Endothelial cell of umbilical vein (primary cell): ENCODE results near the gene ARMC8. TPM values are rescaled to one million over a fixed set of nuclear protein-coding genes. Genes with fewer than 3 reads are reported as not detected.

Source experiments
- BruUV-seq: library from RNA; stranded (reverse); fragments of 400-500 nt; replicated peaks from 2 replicates; lab custom pipeline; 2021; lab: Mats Ljungman, UMichigan
- CTCF ChIA-PET: fragments of 300-600, 350-600 bp; sonication (Branson Sonifier 250); formaldehyde crosslinking; loops from one replicate; lab custom pipeline; 2021; ENCODE audit warnings: antibody characterized with exemption, inconsistent platforms; lab: Charles Lee
- POLR2A ChIA-PET: fragments of 300-600, 350-600 bp; sonication (Branson Sonifier 250); formaldehyde crosslinking; loops from one replicate; lab custom pipeline; 2021; ENCODE audit warnings: antibody characterized with exemption, inconsistent platforms; lab: Charles Lee
- DNase-seq: peaks from one replicate; pipeline ENCODE4 v3.0.0-alpha.2; 2011; ENCODE audit warnings: low read depth, low spot score
- FAIRE-seq: peaks from 2 replicates; lab custom pipeline; 2011; peaks lifted over from hg19 to GRCh38; lab: Jason Lieb, UNC
- H2AFZ ChIP-seq: 2 replicates; pipeline ENCODE4 v1.6.0; 2012; ENCODE audit warnings: low read depth, low read length, control low read depth, inconsistent platforms
- H3K27ac ChIP-seq: 2 replicates; pipeline ENCODE4 v1.5.1; 2011; ENCODE audit warnings: low read depth, mild to moderate bottlenecking, control low read depth, low read length, moderate library complexity; ENCODE audit not compliant: insufficient read depth
- H3K27me3 ChIP-seq, 2 experiments: 2 replicates each; pipeline versions ENCODE4 v1.6.0 to v1.6.1; 2011; ENCODE audit warnings: low read length in 2 of 2, mixed read lengths in 1 of 2; ENCODE audit not compliant: control insufficient read depth in 2 of 2, insufficient read depth in 2 of 2
- H3K36me3 ChIP-seq, 2 experiments: 2 replicates in 1 of 2; 3 replicates in 1 of 2; pipeline ENCODE4 v1.5.1; 2011; ENCODE audit warnings: low read length in 2 of 2, mild to moderate bottlenecking in 1 of 2, moderate library complexity in 1 of 2; ENCODE audit not compliant: control insufficient read depth in 2 of 2, insufficient read depth in 2 of 2; ENCODE audit errors: extremely low read depth in 1 of 2
- H3K4me1 ChIP-seq: 3 replicates; pipeline ENCODE4 v1.5.1; 2011; ENCODE audit warnings: mild to moderate bottlenecking, low read length; ENCODE audit not compliant: control insufficient read depth, insufficient read depth; ENCODE audit errors: extremely low read depth
- H3K4me2 ChIP-seq: 2 replicates; pipeline ENCODE4 v1.6.1; 2011; ENCODE audit warnings: low read length, control low read depth, mixed read lengths; ENCODE audit not compliant: insufficient read depth
- H3K4me3 ChIP-seq, 3 experiments: fragments of 200-600 bp in 1 of 3; sonication (generic), shearing (Covaris generic) in 1 of 3; replicated peaks in 1 of 3; 2 replicates each; pipeline ENCODE4 v1.5.1; 2011 to 2016; ENCODE audit warnings: control low read depth in 3 of 3, low read length in 3 of 3, mild to moderate bottlenecking in 2 of 3, inconsistent platforms in 1 of 3, low read depth in 1 of 3, moderate library complexity in 1 of 3; ENCODE audit not compliant: insufficient read depth in 1 of 3
- H3K79me2 ChIP-seq: 2 replicates; pipeline ENCODE4 v1.6.0; 2012; ENCODE audit warnings: low read length, inconsistent platforms; ENCODE audit not compliant: control insufficient read depth, insufficient read depth
- H3K9ac ChIP-seq: replicated peaks from 2 replicates; pipeline ENCODE3; 2011; ENCODE audit warnings: low read length, control low read depth; ENCODE audit not compliant: insufficient read depth; ENCODE audit errors: extremely low read depth
- H3K9me1 ChIP-seq: replicated peaks from 3 replicates; pipeline ENCODE4 v1.6.0; 2011; ENCODE audit warnings: mild to moderate bottlenecking, low read length; ENCODE audit not compliant: control insufficient read depth, insufficient read depth; ENCODE audit errors: extremely low read depth
- H3K9me3 ChIP-seq: replicated peaks from 2 replicates; pipeline ENCODE4 v1.5.1; 2012; ENCODE audit warnings: low read length, inconsistent platforms; ENCODE audit not compliant: control insufficient read depth, insufficient read depth
- H4K20me1 ChIP-seq: replicated peaks from 2 replicates; pipeline ENCODE3; 2011; ENCODE audit warnings: mild to moderate bottlenecking, low read length; ENCODE audit not compliant: control insufficient read depth, insufficient read depth; ENCODE audit errors: extremely low read depth
- EZH2 ChIP-seq: IDR thresholded peaks from 2 replicates; pipeline ENCODE4 v1.6.1; 2012; ENCODE audit warnings: borderline replicate concordance, low read depth, mild to moderate bottlenecking, moderate library complexity, low read length, inconsistent platforms; ENCODE audit not compliant: severe bottlenecking
- FOS ChIP-seq: IDR thresholded peaks from 2 replicates; pipeline ENCODE4 v1.6.1; 2011; ENCODE audit warnings: mild to moderate bottlenecking, low read length, moderate library complexity, borderline replicate concordance; ENCODE audit not compliant: insufficient read depth
- GATA2 ChIP-seq: IDR thresholded peaks from 2 replicates; pipeline ENCODE4 v1.7.0; 2011; ENCODE audit warnings: low read depth, mild to moderate bottlenecking, moderate library complexity, mixed read lengths, low read length; ENCODE audit not compliant: insufficient read length, insufficient read depth
- JUN ChIP-seq: IDR thresholded peaks from 2 replicates; pipeline ENCODE4 v1.6.1; 2011; ENCODE audit warnings: borderline replicate concordance, low read depth; ENCODE audit not compliant: insufficient read length, insufficient read depth
- MYC ChIP-seq: IDR thresholded peaks from one replicate; pipeline ENCODE4 v1.6.1; 2011; ENCODE audit warnings: mild to moderate bottlenecking, low read depth, low read length
- POLR2A ChIP-seq: IDR thresholded peaks from 2 replicates; pipeline ENCODE4 v1.6.1; 2012; ENCODE audit warnings: low read depth, mild to moderate bottlenecking, control low read depth, low read length
- POLR2AphosphoS5 ChIP-seq: IDR thresholded peaks from 2 replicates; pipeline ENCODE4 v1.6.1; 2012; ENCODE audit warnings: low read depth, mild to moderate bottlenecking, control low read depth, low read length, moderate library complexity; ENCODE audit not compliant: insufficient read depth
- dilution Hi-C: fragments of 300-500 bp; cut with MboI; formaldehyde crosslinking; loops from one replicate; pipeline ENCODE4 v1.15.0; 2019; ENCODE audit warnings: low sequenced_read_pairs; ENCODE audit not compliant: extremely low pct_ligation_motif_present
- intact Hi-C: fragments of 100-400 bp; cut with micrococcal nuclease; formaldehyde crosslinking; loops from one replicate; pipeline ENCODE4 v1.10.0; 2022
- polyA plus RNA-seq, 4 experiments: library from polyadenylated mRNA; depleted of rRNA in 3 of 4; stranded (reverse) in 3 of 4; unstranded in 1 of 4; fragments of >200 nt; gene quantifications; 2 replicates each; pipeline versions ENCODE4 v1.2.1 to v1.2.3, GENCODE V29; 2011 to 2012; ENCODE audit warnings: missing spikeins in 1 of 4
- total RNA-seq: library from RNA; stranded (reverse); gene quantifications from 2 replicates; pipeline ENCODE4 v1.2.3, GENCODE V29; 2021
- TF ChIP-seq, protein P1 (sequence below): IDR thresholded peaks from 2 replicates; pipeline ENCODE4 v1.6.1; 2011; ENCODE audit not compliant: insufficient read depth, insufficient read length
- TF ChIP-seq, protein P2 (sequence below), 2 donors: IDR thresholded peaks; 1 replicate in 1 of 2; 2 replicates in 1 of 2; pipeline ENCODE4 v1.5.1; 2011; ENCODE audit warnings: low read length in 2 of 2, mild to moderate bottlenecking in 2 of 2, moderate library complexity in 2 of 2, control low read depth in 1 of 2, inconsistent platforms in 1 of 2, low read depth in 1 of 2; ENCODE audit not compliant: insufficient read depth in 1 of 2; ENCODE audit errors: extremely low read depth in 1 of 2

Gene ARMC8
- total and polyA plus RNA-seq, 2 donors (not counting 3 experiments of a cell fraction or from before 2014, with no cell fraction given), result 39.6 to 46.0 TPM

- no peak overlapping the region for H3K4me3 ChIP-seq
- no peaks in the 10 kb centered on the region for H3K9me3 ChIP-seq
- H2AFZ ChIP-seq, result no peak overlapping the region
- H3K36me3 ChIP-seq, result peaks cover 2 to 3% of the 10 kb centered on the region in 2 experiments
- TF ChIP-seq MYC (no peak), GATA2 (no peak), POLR2AphosphoS5 (no peak), FOS (no peak), JUN (no peak), POLR2A (no peak), EZH2 (no peak)
- TF ChIP-seq, protein P1, sequence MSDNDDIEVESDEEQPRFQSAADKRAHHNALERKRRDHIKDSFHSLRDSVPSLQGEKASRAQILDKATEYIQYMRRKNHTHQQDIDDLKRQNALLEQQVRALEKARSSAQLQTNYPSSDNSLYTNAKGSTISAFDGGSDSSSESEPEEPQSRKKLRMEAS, result no peak
- TF ChIP-seq, protein P2, sequence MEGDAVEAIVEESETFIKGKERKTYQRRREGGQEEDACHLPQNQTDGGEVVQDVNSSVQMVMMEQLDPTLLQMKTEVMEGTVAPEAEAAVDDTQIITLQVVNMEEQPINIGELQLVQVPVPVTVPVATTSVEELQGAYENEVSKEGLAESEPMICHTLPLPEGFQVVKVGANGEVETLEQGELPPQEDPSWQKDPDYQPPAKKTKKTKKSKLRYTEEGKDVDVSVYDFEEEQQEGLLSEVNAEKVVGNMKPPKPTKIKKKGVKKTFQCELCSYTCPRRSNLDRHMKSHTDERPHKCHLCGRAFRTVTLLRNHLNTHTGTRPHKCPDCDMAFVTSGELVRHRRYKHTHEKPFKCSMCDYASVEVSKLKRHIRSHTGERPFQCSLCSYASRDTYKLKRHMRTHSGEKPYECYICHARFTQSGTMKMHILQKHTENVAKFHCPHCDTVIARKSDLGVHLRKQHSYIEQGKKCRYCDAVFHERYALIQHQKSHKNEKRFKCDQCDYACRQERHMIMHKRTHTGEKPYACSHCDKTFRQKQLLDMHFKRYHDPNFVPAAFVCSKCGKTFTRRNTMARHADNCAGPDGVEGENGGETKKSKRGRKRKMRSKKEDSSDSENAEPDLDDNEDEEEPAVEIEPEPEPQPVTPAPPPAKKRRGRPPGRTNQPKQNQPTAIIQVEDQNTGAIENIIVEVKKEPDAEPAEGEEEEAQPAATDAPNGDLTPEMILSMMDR (IDR thresholded peaks at IDR 0.05; ENCODE audit: extremely low read depth in 1 of 2, insufficient read depth in 1 of 2, low read depth in 1 of 2, low read length in 2 of 2), result no peak
- no peaks in the 10 kb centered on the region for H4K20me1 ChIP-seq
- H3K27me3 ChIP-seq, result no peaks in the 10 kb centered on the region
- ChIA-PET CTCF (no interaction called here), POLR2A (no interaction called here)
- no TSS peak for BruUV-seq
- H3K79me2 ChIP-seq, result no peaks in the 10 kb centered on the region
- H3K4me1 ChIP-seq, result no peaks in the 10 kb centered on the region
- DNase-seq (no peak), FAIRE-seq (no peak)
- no peaks in the 10 kb centered on the region for H3K9me1 ChIP-seq
- no peak overlapping the region for H3K9ac ChIP-seq
- H3K4me2 ChIP-seq, result no peak overlapping the region
- dilution Hi-C loops, result no loop called here
- H3K27ac ChIP-seq, result no peak overlapping the region
- intact Hi-C loops, result no loop called here
These were observed 73.5 kb downstream of the ARMC8 start for GRCh38 chr3:138260611-138261010.
